Measurements from ENCODE around the gene ATP2B1.

Gene ATP2B1

DNA sequence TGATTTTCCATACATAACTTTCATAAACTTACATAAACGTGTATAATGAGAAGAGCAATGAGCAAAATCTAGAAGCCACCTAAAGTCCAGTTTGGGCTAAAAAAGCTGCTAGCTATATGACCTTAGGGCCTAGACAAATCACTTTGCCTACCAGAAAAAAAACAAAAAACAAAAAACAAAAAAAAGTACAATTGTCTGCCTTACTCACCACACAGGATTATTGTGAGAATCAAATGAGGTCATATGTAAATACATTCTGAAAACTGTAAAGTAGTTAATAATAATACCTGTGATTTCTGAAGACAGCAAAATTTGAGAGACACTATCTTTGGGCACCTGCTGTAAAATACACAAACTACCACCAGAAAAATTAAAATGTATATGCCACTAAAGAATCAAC is 4.2 kb downstream of the ATP2B1 start:
- no peak for TF ChIP-seq POLR2AphosphoS5 (IDR thresholded peaks at IDR 0.05; ENCODE audit: low read depth, low read length)
- no peak for TF ChIP-seq SIN3A (IDR thresholded peaks at IDR 0.05; ENCODE audit: borderline replicate concordance, insufficient read depth, low read length)
- TF ChIP-seq FOXP2 (optimal IDR thresholded peaks at IDR 0.05; ENCODE audit: borderline replicate concordance, extremely low read depth, extremely low read length, insufficient read depth): no peak
- TF ChIP-seq, protein P1, sequence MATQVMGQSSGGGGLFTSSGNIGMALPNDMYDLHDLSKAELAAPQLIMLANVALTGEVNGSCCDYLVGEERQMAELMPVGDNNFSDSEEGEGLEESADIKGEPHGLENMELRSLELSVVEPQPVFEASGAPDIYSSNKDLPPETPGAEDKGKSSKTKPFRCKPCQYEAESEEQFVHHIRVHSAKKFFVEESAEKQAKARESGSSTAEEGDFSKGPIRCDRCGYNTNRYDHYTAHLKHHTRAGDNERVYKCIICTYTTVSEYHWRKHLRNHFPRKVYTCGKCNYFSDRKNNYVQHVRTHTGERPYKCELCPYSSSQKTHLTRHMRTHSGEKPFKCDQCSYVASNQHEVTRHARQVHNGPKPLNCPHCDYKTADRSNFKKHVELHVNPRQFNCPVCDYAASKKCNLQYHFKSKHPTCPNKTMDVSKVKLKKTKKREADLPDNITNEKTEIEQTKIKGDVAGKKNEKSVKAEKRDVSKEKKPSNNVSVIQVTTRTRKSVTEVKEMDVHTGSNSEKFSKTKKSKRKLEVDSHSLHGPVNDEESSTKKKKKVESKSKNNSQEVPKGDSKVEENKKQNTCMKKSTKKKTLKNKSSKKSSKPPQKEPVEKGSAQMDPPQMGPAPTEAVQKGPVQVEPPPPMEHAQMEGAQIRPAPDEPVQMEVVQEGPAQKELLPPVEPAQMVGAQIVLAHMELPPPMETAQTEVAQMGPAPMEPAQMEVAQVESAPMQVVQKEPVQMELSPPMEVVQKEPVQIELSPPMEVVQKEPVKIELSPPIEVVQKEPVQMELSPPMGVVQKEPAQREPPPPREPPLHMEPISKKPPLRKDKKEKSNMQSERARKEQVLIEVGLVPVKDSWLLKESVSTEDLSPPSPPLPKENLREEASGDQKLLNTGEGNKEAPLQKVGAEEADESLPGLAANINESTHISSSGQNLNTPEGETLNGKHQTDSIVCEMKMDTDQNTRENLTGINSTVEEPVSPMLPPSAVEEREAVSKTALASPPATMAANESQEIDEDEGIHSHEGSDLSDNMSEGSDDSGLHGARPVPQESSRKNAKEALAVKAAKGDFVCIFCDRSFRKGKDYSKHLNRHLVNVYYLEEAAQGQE (IDR thresholded peaks at IDR 0.05; ENCODE audit: insufficient read depth in 1 of 2, low read depth in 2 of 2, low read length in 2 of 2): no peak
- TF ChIP-seq TAF1 (IDR thresholded peaks at IDR 0.05; ENCODE audit: borderline replicate concordance, insufficient read depth, low read length): no peak

DNA sequence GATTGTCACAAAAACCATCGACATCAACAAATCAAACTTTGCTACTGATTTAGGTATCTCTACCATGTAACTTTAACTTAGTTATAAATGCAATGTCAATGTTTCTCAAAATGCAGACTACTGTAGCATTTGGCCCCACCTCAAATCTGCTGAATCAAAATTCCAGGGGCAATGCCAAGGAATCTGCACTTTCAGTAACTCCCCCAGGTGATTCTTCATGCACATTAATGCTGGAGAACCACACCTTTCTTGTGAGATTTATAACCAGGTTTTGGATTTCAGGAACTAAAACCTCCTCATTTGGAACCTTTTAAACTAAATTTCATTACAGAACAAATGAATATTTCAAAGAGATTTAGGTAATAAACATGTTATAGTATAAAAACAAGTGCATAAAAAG is 4.9 kb downstream of the ATP2B1 start:
- TF ChIP-seq, protein P1 (IDR thresholded peaks at IDR 0.05; ENCODE audit: insufficient read depth in 1 of 2, low read depth in 2 of 2, low read length in 2 of 2): no peak
- TF ChIP-seq SIN3A (IDR thresholded peaks at IDR 0.05; ENCODE audit: borderline replicate concordance, insufficient read depth, low read length): no peak
- no peak for TF ChIP-seq POLR2AphosphoS5 (IDR thresholded peaks at IDR 0.05; ENCODE audit: low read depth, low read length)
- TF ChIP-seq FOXP2 (optimal IDR thresholded peaks at IDR 0.05; ENCODE audit: borderline replicate concordance, extremely low read depth, extremely low read length, insufficient read depth): no peak
- TF ChIP-seq TAF1 (IDR thresholded peaks at IDR 0.05; ENCODE audit: borderline replicate concordance, insufficient read depth, low read length): no peak

GRCh38 chr12:89702503-89702902 is 6.1 kb downstream of the ATP2B1 start:
- TF ChIP-seq, protein P1 (IDR thresholded peaks at IDR 0.05; ENCODE audit: insufficient read depth in 1 of 2, low read depth in 2 of 2, low read length in 2 of 2): no peak
- TF ChIP-seq POLR2AphosphoS5 (IDR thresholded peaks at IDR 0.05; ENCODE audit: low read depth, low read length) (no peak), FOXP2 (optimal IDR thresholded peaks at IDR 0.05; ENCODE audit: borderline replicate concordance, extremely low read depth, extremely low read length, insufficient read depth) (no peak), SIN3A (IDR thresholded peaks at IDR 0.05; ENCODE audit: borderline replicate concordance, insufficient read depth, low read length) (no peak), TAF1 (IDR thresholded peaks at IDR 0.05; ENCODE audit: borderline replicate concordance, insufficient read depth, low read length) (no peak)

DNA sequence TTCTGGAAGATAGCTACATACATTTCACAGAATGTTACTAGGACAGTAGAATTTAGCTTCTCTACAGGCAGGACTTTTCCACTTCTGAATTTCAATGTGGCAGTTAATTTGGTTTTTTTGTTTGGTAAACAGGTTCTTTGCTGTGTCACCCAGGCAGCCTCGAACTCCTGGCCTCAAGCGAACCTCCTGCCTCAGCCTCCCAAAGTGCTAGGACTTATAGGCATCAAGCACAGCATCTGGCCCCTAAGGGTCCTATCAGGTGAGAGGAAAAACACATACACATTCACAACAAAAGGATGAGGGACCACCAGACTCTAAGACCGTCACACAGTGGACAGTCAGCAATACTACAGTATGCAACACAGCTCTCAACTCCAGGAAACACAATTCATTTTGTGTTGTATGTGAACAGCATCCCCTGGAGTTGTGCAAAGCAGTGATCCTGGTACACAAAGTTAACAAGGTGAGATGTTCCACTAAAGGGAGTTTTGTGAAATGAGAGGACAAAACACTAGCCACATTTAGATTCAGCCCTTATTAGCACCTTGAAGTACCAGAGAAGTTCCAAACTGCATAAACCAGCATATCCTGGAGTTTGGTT is 6.9 kb downstream of the ATP2B1 start:
- TF ChIP-seq FOXP2 (optimal IDR thresholded peaks at IDR 0.05; ENCODE audit: borderline replicate concordance, extremely low read depth, extremely low read length, insufficient read depth) (no peak), SIN3A (IDR thresholded peaks at IDR 0.05; ENCODE audit: borderline replicate concordance, insufficient read depth, low read length) (no peak), POLR2AphosphoS5 (IDR thresholded peaks at IDR 0.05; ENCODE audit: low read depth, low read length) (no peak), TAF1 (IDR thresholded peaks at IDR 0.05; ENCODE audit: borderline replicate concordance, insufficient read depth, low read length) (no peak)
- TF ChIP-seq, protein P1 (IDR thresholded peaks at IDR 0.05; ENCODE audit: insufficient read depth in 1 of 2, low read depth in 2 of 2, low read length in 2 of 2): no peak
